ENCODE measurements around the gene ZNRD2.
A peak's percentile ranks its signal among the peaks of the same experiment; 100 is the strongest.

Gene ZNRD2

GRCh38 chr11:65556470-65557279 is 13.6 kb upstream of the ZNRD2 start:
- H3K27ac ChIP-seq = peak overlapping the region; percentile 73 to 93 (median 87); a peak in 20 of 22 replicates
- H3K9ac ChIP-seq = peak overlapping the region; percentile 76 to 91 (median 86); a peak in 21 of 22 replicates
- H3K4me2 ChIP-seq = peak overlapping the region; percentile 89 to 100 (median 99)
- H3K4me3 ChIP-seq = peak overlapping the region; percentile 49 to 75 (median 62)
- H3K9me3 ChIP-seq (replicated peaks in 1 of 11) = no peaks in the 10 kb centered on the region
- peaks cover 78 to 90% (median 89%) of the 10 kb centered on the region in 10 experiments for H3K4me1 ChIP-seq
- H4K20me1 ChIP-seq = peaks cover 0 to 25% (median 13%) of the 10 kb centered on the region in 11 experiments; a peak in 10 of 22 replicates
- TF ChIP-seq Cebpa-rat (IDR thresholded peaks at IDR 0.05) = no peak; a peak in 2 of 22 replicates
- H3K36me3 ChIP-seq = peaks cover 0 to 10% (median 2%) of the 10 kb centered on the region in 11 experiments; a peak in 9 of 22 replicates
- H3K27me3 ChIP-seq = no peaks in the 10 kb centered on the region

- 0 out of 22 replicates have a peak, but pooled peaks cover 0 to 4% (median 0%) of the 10 kb centered on the region in 11 experiments for H3K36me3 ChIP-seq
- TF ChIP-seq Cebpa-rat (IDR thresholded peaks at IDR 0.05) = no peak
- H3K27ac ChIP-seq = peak overlapping the region; percentile 73 to 93 (median 87); a peak in 20 of 22 replicates
- peak overlapping the region; percentile 49 to 75 (median 62) for H3K4me3 ChIP-seq
- H3K9ac ChIP-seq = peak overlapping the region; percentile 76 to 91 (median 86)
- H3K27me3 ChIP-seq = no peaks in the 10 kb centered on the region
- peak overlapping the region; percentile 89 to 100 (median 99) for H3K4me2 ChIP-seq
- peaks cover 70 to 88% (median 84%) of the 10 kb centered on the region in 10 experiments for H3K4me1 ChIP-seq
- no peaks in the 10 kb centered on the region for H3K9me3 ChIP-seq (replicated peaks in 1 of 11)
- peaks cover 0 to 18% (median 5%) of the 10 kb centered on the region in 11 experiments; a peak in 8 of 22 replicates for H4K20me1 ChIP-seq
Observed at GRCh38 chr11:65557280-65558001, 12.8 kb upstream of the ZNRD2 start.

- H3K4me1 ChIP-seq = peaks cover 63 to 86% (median 79%) of the 10 kb centered on the region in 10 experiments
- peak within 1 kb of the TSS; percentile 89 to 100 (median 99) for H3K4me2 ChIP-seq
- H3K27me3 ChIP-seq = no peaks in the 10 kb centered on the region
- peak within 1 kb of the TSS; percentile 76 to 91 (median 86) for H3K9ac ChIP-seq
- peak within 1 kb of the TSS; percentile 73 to 93 (median 87); a peak in 21 of 22 replicates for H3K27ac ChIP-seq
- peak within 1 kb of the TSS; percentile 49 to 75 (median 62) for H3K4me3 ChIP-seq
- 0 out of 22 replicates have a peak, but pooled peaks cover 0 to 4% (median 0%) of the 10 kb centered on the region in 11 experiments for H3K36me3 ChIP-seq
- TF ChIP-seq Cebpa-rat (IDR thresholded peaks at IDR 0.05) = no peak
- H4K20me1 ChIP-seq = peaks cover 0 to 12% (median 0%) of the 10 kb centered on the region in 11 experiments; a peak in 5 of 22 replicates
- no peaks in the 10 kb centered on the region for H3K9me3 ChIP-seq (replicated peaks in 1 of 11)
Observed at GRCh38 chr11:65558002-65558929, 12.0 kb upstream of the ZNRD2 start, which contains the start of gene LTBP3. Gene LTBP3 (minus strand): TSS chr11:65558359. CDS start chr11:65557959, 400 bp downstream.

DNA sequence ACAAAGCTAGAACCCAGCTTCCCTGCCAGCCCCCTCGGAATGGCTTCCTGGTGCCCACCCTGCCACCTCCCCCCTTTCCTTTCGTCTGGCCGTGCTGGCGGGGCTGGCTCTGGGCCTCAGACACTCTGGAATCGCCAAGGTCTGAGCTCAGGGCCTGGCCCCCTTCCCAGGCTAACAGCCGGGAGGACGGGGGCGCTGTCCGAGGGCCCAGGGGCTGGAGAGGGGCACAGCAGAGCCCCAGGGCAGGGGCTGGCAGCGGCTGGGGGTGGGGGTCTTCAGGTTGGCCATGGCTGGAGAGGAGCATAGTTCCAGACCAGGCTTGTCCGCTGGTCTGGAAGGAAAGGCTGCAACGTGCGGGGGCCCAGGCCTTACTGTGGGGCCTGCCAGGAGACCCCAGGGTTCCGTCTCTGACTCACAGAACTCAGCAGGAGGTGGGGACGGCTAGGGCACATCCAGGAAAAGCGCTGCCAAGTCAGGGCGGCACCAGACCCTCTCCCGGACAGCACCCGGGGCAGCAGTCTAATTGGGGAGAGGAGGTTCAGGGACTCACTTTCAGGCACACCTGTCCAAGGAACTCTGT is 11.3 kb upstream of the ZNRD2 start:
- Histone ChIP-seq H3K4me1 (peaks cover 62 to 87% (median 79%) of the 10 kb centered on the region in 10 experiments), H3K36me3 (0 out of 22 replicates have a peak, but pooled peaks cover 0 to 1% (median 0%) of the 10 kb centered on the region in 11 experiments), H3K9me3 (replicated peaks in 1 of 11) (no peaks in the 10 kb centered on the region), H3K4me3 (peak overlapping the region; percentile 49 to 75 (median 62)), H3K27ac (peak overlapping the region; percentile 73 to 93 (median 87); a peak in 21 of 22 replicates), H4K20me1 (peaks cover 0 to 12% (median 0%) of the 10 kb centered on the region in 11 experiments; a peak in 5 of 22 replicates), H3K4me2 (peak overlapping the region; percentile 89 to 100 (median 99)), H3K27me3 (no peaks in the 10 kb centered on the region), H3K9ac (peak overlapping the region; percentile 76 to 91 (median 86))
- no peak for TF ChIP-seq Cebpa-rat (IDR thresholded peaks at IDR 0.05)

- Histone ChIP-seq H3K27me3 (no peaks in the 10 kb centered on the region), H3K4me3 (peak overlapping the region in 2 of 10 experiments; percentile 63 to 69; a peak in 3 of 20 replicates), H3K36me3 (no peaks in the 10 kb centered on the region), H4K20me1 (peaks cover 0 to 12% (median 0%) of the 10 kb centered on the region in 11 experiments; a peak in 5 of 22 replicates), H3K4me2 (peak overlapping the region; percentile 89 to 100 (median 99); a peak in 20 of 22 replicates), H3K9me3 (replicated peaks in 1 of 11) (no peaks in the 10 kb centered on the region), H3K4me1 (peaks cover 62 to 87% (median 79%) of the 10 kb centered on the region in 10 experiments), H3K27ac (peak overlapping the region in 9 of 11 experiments; percentile 83 to 93 (median 89); a peak in 17 of 22 replicates), H3K9ac (peak overlapping the region; percentile 76 to 91 (median 86); a peak in 17 of 22 replicates)
- no peak for TF ChIP-seq Cebpa-rat (IDR thresholded peaks at IDR 0.05)
Observed at GRCh38 chr11:65559535-65559934, 10.7 kb upstream of the ZNRD2 start.

- Histone ChIP-seq H3K9ac (peak overlapping the region in 8 of 11 experiments; percentile 85 to 91 (median 88); a peak in 10 of 22 replicates), H3K27ac (peak overlapping the region in 7 of 11 experiments; percentile 18 to 93 (median 89); a peak in 9 of 22 replicates), H3K4me3 (no peak overlapping the region)
Observed at GRCh38 chr11:65559951-65560537, 10.2 kb upstream of the ZNRD2 start.

More at GRCh38 chr11:65559951-65560537, 10.2 kb upstream of the ZNRD2 start:
- H3K4me2 ChIP-seq = peak overlapping the region; percentile 6 to 100 (median 99); a peak in 20 of 22 replicates
- H3K36me3 ChIP-seq = no peaks in the 10 kb centered on the region
- TF ChIP-seq Cebpa-rat (IDR thresholded peaks at IDR 0.05) = no peak
- H4K20me1 ChIP-seq = peaks cover 0 to 9% (median 0%) of the 10 kb centered on the region in 11 experiments; a peak in 5 of 22 replicates
- H3K9me3 ChIP-seq (replicated peaks in 1 of 11) = no peaks in the 10 kb centered on the region
- no peaks in the 10 kb centered on the region for H3K27me3 ChIP-seq
- peaks cover 62 to 87% (median 79%) of the 10 kb centered on the region in 10 experiments for H3K4me1 ChIP-seq
